Suppressor macrophage treated with lipopolysaccharide for 4 hours (primary cell): ENCODE data around the gene RNF11.
A peak's percentile ranks its signal among the peaks of the same experiment; 100 is the strongest.
"Not testable (repeated sequence)": the region's sequence is repeated elsewhere in the genome, so short reads cannot be mapped to it uniquely, and the experiment has no call there.

Experiments used
- DNase-seq: peaks from one replicate; pipeline ENCODE4 v3.0.0-alpha.2; 2020

Gene RNF11, protein sequence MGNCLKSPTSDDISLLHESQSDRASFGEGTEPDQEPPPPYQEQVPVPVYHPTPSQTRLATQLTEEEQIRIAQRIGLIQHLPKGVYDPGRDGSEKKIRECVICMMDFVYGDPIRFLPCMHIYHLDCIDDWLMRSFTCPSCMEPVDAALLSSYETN

DNA sequence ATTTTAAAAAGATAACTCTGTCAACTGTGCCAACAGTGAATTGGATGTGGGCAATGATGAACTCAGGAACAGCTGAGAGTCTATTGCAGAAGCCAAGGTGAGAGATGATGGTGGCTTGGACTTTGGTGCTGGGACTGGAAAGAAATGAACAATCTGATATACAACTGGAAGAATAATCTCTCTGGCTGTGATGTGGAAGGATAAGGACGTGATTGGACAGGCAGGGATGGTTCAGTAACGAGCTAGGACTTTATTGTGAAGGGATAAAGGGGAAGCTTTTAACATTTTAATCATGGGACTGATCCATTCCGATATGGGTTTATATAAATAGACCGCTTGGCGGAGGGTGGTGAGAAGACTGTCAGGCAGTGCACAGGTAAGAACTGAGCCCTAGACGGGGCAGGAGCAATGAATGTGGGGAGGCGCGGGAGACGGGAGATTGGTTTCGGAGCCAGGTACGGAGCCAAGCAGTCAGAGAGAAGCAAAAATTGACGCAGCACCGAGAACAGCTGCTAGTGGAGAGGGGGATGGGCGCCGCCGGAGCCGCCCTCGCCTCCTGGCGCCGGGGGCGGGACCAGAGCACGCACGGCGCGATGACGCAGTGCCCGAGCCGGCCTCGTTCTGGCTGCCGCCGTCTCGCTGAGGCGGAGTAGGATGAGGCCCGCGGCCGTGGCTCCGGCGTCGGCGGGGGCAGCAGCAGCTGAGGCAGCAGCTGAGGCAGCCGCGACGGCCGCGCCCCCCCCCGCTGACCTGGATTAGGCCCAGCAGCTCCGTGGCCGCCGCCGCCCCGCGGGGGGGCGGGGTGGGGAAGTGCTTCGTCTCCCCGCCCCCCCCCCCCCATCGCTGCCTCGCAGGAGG, at the start of gene RNF11:
RNF11 (plus strand) TSS at position 601 of the 858 bp plus-strand sequence. CDS start 484 bp downstream, outside the sequence.
- peak; percentile 95 for DNase-seq

DNA sequence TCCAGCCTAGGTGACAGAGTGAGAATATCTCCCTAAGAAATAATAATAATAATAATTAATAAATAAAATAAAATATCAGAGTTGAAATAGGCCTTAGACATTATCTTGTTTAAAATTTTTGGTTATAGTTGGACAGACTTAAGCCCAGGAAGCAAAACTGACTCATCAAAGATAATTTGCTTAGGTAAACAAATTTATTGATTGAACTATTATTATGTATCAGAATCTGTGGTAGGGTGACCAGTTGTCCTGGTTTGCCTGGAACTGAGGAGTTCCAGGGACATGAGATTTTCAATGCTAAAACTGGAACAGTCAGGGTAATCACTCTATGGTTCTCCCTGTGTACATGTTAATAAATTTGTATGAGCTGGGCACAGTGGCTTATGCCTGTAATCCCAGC, 47.8 kb upstream of the RNF11 start:
- no peak for DNase-seq

GRCh38 chr1:51189421-51190073, 46.5 kb upstream of the RNF11 start:
- peak; percentile 75 for DNase-seq

GRCh38 chr1:51190961-51191360, 45.1 kb upstream of the RNF11 start:
- peak; percentile 27 for DNase-seq

DNA sequence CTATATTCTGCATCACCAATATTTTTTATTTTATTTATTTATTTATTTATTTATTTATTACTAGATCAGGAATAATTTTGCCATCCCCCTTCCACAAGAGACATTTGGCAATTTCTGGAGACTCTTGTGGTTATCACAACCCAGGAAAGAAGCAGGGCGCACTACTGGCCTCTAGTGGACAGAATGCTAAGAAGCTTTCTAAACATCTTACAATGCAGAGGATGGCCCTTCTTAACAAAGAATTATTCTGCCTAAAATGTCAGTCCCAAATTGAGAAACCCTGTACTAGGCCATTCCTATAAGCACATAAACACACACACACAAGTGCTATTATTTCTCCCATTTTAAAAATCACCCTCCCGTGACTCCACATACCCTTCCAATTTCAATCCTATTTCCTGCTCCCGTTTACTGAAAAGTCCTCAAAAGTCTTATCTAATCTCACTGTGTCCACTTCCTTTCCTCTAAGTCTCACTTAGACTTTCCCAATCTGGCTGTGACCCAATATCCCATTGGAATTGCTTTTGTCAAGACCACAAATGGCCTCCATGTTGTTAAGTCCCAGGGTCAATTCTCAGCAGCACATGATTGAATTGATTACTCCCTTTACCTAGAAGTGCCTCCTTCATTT, 43.7 kb upstream of the RNF11 start:
- peak; percentile 81 for DNase-seq

GRCh38 chr1:51193564-51193963, 42.5 kb upstream of the RNF11 start:
- DNase-seq, result no peak

- no peak for DNase-seq
Measured at GRCh38 chr1:51203121-51203873, 32.8 kb upstream of the RNF11 start.

DNA sequence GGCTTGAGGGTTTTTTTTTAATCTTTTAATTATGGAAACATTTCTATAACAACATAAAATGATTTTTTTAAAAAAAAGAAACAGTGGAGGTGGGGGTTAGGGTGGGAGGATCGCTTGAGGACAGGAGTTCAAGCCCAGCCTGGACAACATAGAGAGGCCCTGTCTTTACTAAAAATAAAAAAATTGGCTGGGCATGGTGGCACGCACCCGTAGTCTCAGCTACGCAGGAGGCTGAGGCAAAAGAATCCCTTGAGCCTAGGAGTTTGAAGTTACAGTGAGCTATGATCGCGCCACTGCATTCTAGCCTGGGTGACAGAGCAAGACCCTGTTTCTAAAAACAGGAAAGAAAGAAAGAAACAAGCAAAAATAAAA, 32.2 kb upstream of the RNF11 start:
- no peak for DNase-seq

DNA sequence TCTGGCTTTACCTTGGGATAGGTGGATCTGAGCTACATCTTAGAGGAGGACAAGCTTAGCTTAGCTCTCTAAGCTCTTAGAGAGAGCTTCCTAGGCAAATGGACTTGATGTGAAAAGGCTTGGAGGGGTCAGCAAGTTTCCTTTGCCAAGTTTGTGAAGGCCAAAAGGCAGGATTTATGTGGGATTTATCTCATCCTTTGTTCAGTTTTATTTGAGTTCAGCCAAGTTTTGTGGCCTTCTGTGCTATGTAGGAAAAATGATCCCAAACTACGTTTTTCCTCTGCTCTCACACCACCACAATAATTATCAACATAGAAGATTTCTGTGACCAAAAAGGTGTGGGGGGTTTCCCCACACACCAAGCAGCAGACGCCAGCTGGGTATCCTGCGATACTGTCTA, 26.0 kb upstream of the RNF11 start:
- DNase-seq, result no peak

- DNase-seq, result no peak
Measured at GRCh38 chr1:51210676-51211075, 25.4 kb upstream of the RNF11 start.

- DNase-seq, result no peak
Measured at GRCh38 chr1:51214615-51215131, 21.4 kb upstream of the RNF11 start.

DNA sequence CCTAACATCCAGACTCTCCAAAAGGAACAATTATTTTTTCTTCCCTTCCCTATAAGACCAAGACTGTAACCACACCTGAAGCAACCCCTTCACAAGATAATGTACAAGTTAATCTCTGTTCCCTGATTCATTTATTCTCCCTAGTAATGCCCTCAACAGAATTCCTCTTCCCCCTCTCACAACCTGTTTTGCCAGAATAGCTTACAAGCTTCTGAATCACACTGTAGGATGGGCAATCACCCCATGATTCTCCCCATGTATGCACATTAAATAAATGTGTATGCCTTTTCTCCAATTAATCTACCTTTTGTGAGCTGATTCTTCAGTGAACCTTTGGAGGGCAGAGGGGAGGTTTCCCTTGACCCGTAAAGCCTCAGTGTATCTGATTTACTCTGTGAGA, 20.9 kb upstream of the RNF11 start:
- no peak for DNase-seq

- DNase-seq, result no peak
Measured at GRCh38 chr1:51216631-51217030, 19.4 kb upstream of the RNF11 start.

DNA sequence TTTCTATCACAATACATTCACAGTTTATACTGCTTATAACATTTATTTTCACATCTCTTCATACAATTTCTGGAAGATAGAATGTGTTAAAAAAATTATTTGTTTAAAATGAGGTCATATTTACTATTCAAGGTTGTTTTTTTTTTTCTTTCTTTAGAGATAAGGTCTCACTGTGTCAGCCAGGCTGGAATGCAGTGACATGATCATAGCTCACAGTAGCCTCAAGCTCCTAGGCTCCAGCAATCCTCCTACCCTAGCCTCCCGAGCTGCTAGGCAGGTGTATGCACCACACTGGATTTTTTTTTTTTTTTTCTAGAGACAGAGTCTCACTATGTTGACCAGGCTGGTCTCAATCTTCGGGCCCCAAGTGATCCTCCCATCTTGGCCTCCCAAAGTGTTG, 19.0 kb upstream of the RNF11 start:
- DNase-seq, result no peak

DNA sequence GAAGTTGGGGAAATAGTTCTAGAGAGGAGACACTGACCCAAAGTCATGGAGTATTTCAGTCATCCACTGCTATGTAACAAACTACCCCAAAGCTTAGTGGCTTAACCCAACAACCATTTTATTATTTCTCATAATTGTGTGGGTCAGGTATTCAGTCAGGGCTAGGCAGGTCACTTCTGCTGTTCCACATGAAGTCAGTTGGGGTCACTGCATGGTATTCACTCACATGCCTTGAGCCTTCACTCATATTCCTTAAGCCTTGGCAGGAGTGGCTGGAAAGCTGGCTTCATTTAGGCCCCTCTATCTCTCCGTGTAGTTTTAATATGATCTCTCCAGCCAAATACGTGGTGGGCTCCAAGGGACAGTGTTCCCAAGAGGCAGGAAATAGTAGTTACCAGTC, 17.5 kb upstream of the RNF11 start:
- no peak for DNase-seq

- DNase-seq, result no peak
Measured at GRCh38 chr1:51219022-51219421, 17.1 kb upstream of the RNF11 start.

GRCh38 chr1:51221529-51221928, 14.5 kb upstream of the RNF11 start:
- DNase-seq, result not testable (repeated sequence)

- no peak for DNase-seq
Measured at GRCh38 chr1:51222136-51222787, 13.8 kb upstream of the RNF11 start.

- DNase-seq, result no peak
Measured at GRCh38 chr1:51222809-51223208, 13.3 kb upstream of the RNF11 start.

GRCh38 chr1:51224255-51224654, 11.8 kb upstream of the RNF11 start:
- DNase-seq, result no peak

DNA sequence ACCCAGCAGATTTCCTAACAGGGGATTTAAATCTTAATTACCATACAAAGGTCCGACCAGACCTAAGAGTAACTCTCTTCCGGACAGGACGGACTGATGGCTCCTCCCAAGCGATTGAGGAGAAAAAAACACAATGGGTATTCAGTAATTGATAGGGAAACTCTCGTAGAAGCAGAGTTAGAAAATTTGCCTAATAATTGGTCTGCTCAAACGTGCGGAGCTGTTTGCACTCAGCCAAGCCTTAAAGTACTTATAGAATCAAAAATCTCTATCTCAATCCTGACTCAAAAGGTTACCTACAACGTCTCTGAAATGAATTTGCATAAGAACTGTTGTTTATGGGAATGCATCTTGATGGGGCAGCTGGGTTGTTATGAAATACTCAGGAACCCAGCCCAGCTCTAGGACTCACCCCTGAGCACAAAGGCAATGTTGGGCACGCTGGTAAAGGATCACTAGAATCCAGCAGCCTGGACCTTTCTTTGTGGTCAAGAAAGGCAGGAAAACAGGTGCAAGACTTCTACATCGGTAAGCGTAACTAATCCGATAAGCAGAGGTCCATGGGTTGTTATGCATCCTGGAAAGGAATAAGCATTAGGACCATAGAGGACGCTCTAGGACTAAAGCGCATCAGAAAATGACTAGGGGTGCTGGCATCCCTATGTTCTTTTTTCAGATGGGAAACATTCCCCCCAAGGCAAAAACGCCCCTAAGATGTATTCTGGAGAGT, 8.7 kb upstream of the RNF11 start:
- DNase-seq, result not testable (repeated sequence)
